Endothelial cell of umbilical vein (primary cell): ENCODE results near the gene RTCA. TPM values are rescaled to one million over a fixed set of nuclear protein-coding genes. Genes with fewer than 3 reads are reported as not detected.
"Not testable (repeated sequence)": the region's sequence is repeated elsewhere in the genome, so short reads cannot be mapped to it uniquely, and the experiment has no call there.

Source experiments
- BruUV-seq: library from RNA; stranded (reverse); fragments of 400-500 nt; replicated peaks from 2 replicates; lab custom pipeline; 2021; lab: Mats Ljungman, UMichigan
- CTCF ChIA-PET: fragments of 300-600, 350-600 bp; sonication (Branson Sonifier 250); formaldehyde crosslinking; loops from one replicate; lab custom pipeline; 2021; ENCODE audit warnings: antibody characterized with exemption, inconsistent platforms; lab: Charles Lee
- POLR2A ChIA-PET: fragments of 300-600, 350-600 bp; sonication (Branson Sonifier 250); formaldehyde crosslinking; loops from one replicate; lab custom pipeline; 2021; ENCODE audit warnings: antibody characterized with exemption, inconsistent platforms; lab: Charles Lee
- DNase-seq: peaks from one replicate; pipeline ENCODE4 v3.0.0-alpha.2; 2011; ENCODE audit warnings: low read depth, low spot score
- FAIRE-seq: peaks from 2 replicates; lab custom pipeline; 2011; peaks lifted over from hg19 to GRCh38; lab: Jason Lieb, UNC
- H2AFZ ChIP-seq: 2 replicates; pipeline ENCODE4 v1.6.0; 2012; ENCODE audit warnings: low read depth, low read length, control low read depth, inconsistent platforms
- H3K27ac ChIP-seq: 2 replicates; pipeline ENCODE4 v1.5.1; 2011; ENCODE audit warnings: low read depth, mild to moderate bottlenecking, control low read depth, low read length, moderate library complexity; ENCODE audit not compliant: insufficient read depth
- H3K27me3 ChIP-seq, 2 experiments: 2 replicates each; pipeline versions ENCODE4 v1.6.0 to v1.6.1; 2011; ENCODE audit warnings: low read length in 2 of 2, mixed read lengths in 1 of 2; ENCODE audit not compliant: control insufficient read depth in 2 of 2, insufficient read depth in 2 of 2
- H3K36me3 ChIP-seq, 2 experiments: 2 replicates in 1 of 2; 3 replicates in 1 of 2; pipeline ENCODE4 v1.5.1; 2011; ENCODE audit warnings: low read length in 2 of 2, mild to moderate bottlenecking in 1 of 2, moderate library complexity in 1 of 2; ENCODE audit not compliant: control insufficient read depth in 2 of 2, insufficient read depth in 2 of 2; ENCODE audit errors: extremely low read depth in 1 of 2
- H3K4me1 ChIP-seq: 3 replicates; pipeline ENCODE4 v1.5.1; 2011; ENCODE audit warnings: mild to moderate bottlenecking, low read length; ENCODE audit not compliant: control insufficient read depth, insufficient read depth; ENCODE audit errors: extremely low read depth
- H3K4me2 ChIP-seq: 2 replicates; pipeline ENCODE4 v1.6.1; 2011; ENCODE audit warnings: low read length, control low read depth, mixed read lengths; ENCODE audit not compliant: insufficient read depth
- H3K4me3 ChIP-seq, 3 experiments: fragments of 200-600 bp in 1 of 3; sonication (generic), shearing (Covaris generic) in 1 of 3; replicated peaks in 1 of 3; 2 replicates each; pipeline ENCODE4 v1.5.1; 2011 to 2016; ENCODE audit warnings: control low read depth in 3 of 3, low read length in 3 of 3, mild to moderate bottlenecking in 2 of 3, inconsistent platforms in 1 of 3, low read depth in 1 of 3, moderate library complexity in 1 of 3; ENCODE audit not compliant: insufficient read depth in 1 of 3
- H3K79me2 ChIP-seq: 2 replicates; pipeline ENCODE4 v1.6.0; 2012; ENCODE audit warnings: low read length, inconsistent platforms; ENCODE audit not compliant: control insufficient read depth, insufficient read depth
- H3K9ac ChIP-seq: replicated peaks from 2 replicates; pipeline ENCODE3; 2011; ENCODE audit warnings: low read length, control low read depth; ENCODE audit not compliant: insufficient read depth; ENCODE audit errors: extremely low read depth
- H3K9me1 ChIP-seq: replicated peaks from 3 replicates; pipeline ENCODE4 v1.6.0; 2011; ENCODE audit warnings: mild to moderate bottlenecking, low read length; ENCODE audit not compliant: control insufficient read depth, insufficient read depth; ENCODE audit errors: extremely low read depth
- H3K9me3 ChIP-seq: replicated peaks from 2 replicates; pipeline ENCODE4 v1.5.1; 2012; ENCODE audit warnings: low read length, inconsistent platforms; ENCODE audit not compliant: control insufficient read depth, insufficient read depth
- H4K20me1 ChIP-seq: replicated peaks from 2 replicates; pipeline ENCODE3; 2011; ENCODE audit warnings: mild to moderate bottlenecking, low read length; ENCODE audit not compliant: control insufficient read depth, insufficient read depth; ENCODE audit errors: extremely low read depth
- EZH2 ChIP-seq: IDR thresholded peaks from 2 replicates; pipeline ENCODE4 v1.6.1; 2012; ENCODE audit warnings: borderline replicate concordance, low read depth, mild to moderate bottlenecking, moderate library complexity, low read length, inconsistent platforms; ENCODE audit not compliant: severe bottlenecking
- FOS ChIP-seq: IDR thresholded peaks from 2 replicates; pipeline ENCODE4 v1.6.1; 2011; ENCODE audit warnings: mild to moderate bottlenecking, low read length, moderate library complexity, borderline replicate concordance; ENCODE audit not compliant: insufficient read depth
- GATA2 ChIP-seq: IDR thresholded peaks from 2 replicates; pipeline ENCODE4 v1.7.0; 2011; ENCODE audit warnings: low read depth, mild to moderate bottlenecking, moderate library complexity, mixed read lengths, low read length; ENCODE audit not compliant: insufficient read length, insufficient read depth
- MYC ChIP-seq: IDR thresholded peaks from one replicate; pipeline ENCODE4 v1.6.1; 2011; ENCODE audit warnings: mild to moderate bottlenecking, low read depth, low read length
- dilution Hi-C: fragments of 300-500 bp; cut with MboI; formaldehyde crosslinking; loops from one replicate; pipeline ENCODE4 v1.15.0; 2019; ENCODE audit warnings: low sequenced_read_pairs; ENCODE audit not compliant: extremely low pct_ligation_motif_present
- intact Hi-C: fragments of 100-400 bp; cut with micrococcal nuclease; formaldehyde crosslinking; loops from one replicate; pipeline ENCODE4 v1.10.0; 2022
- polyA plus RNA-seq, 4 experiments: library from polyadenylated mRNA; depleted of rRNA in 3 of 4; stranded (reverse) in 3 of 4; unstranded in 1 of 4; fragments of >200 nt; gene quantifications; 2 replicates each; pipeline versions ENCODE4 v1.2.1 to v1.2.3, GENCODE V29; 2011 to 2012; ENCODE audit warnings: missing spikeins in 1 of 4
- total RNA-seq: library from RNA; stranded (reverse); gene quantifications from 2 replicates; pipeline ENCODE4 v1.2.3, GENCODE V29; 2021

Gene RTCA
- total and polyA plus RNA-seq, 2 donors (not counting 3 experiments of a cell fraction or from before 2014, with no cell fraction given) = 20.3 to 46.6 TPM

- no peaks in the 10 kb centered on the region for H3K4me1 ChIP-seq
- no peak overlapping the region for H3K9ac ChIP-seq
- DNase-seq (no peak), FAIRE-seq (no peak)
- ChIA-PET POLR2A (no interaction called here), CTCF (interaction anchor here (1.3 to 2.4 kb wide), 2 partner anchors 10 to 12 kb away, joined by 3 to 5 read pairs; no protein-coding TSS in a partner anchor)
- H3K79me2 ChIP-seq = no peaks in the 10 kb centered on the region
- no peak overlapping the region for H2AFZ ChIP-seq
- no peak overlapping the region for H3K27ac ChIP-seq
- no peaks in the 10 kb centered on the region for H4K20me1 ChIP-seq
- H3K27me3 ChIP-seq = no peaks in the 10 kb centered on the region
- H3K9me3 ChIP-seq = no peaks in the 10 kb centered on the region
- TF ChIP-seq FOS (no peak), MYC (no peak), EZH2 (no peak), GATA2 (no peak)
- no peak overlapping the region for H3K4me2 ChIP-seq
- H3K9me1 ChIP-seq = no peaks in the 10 kb centered on the region
- H3K36me3 ChIP-seq = no peaks in the 10 kb centered on the region
- dilution Hi-C loops = no loop called here
- H3K4me3 ChIP-seq = no peak overlapping the region
- no TSS peak for BruUV-seq
- intact Hi-C loops = no loop called here
Observed at GRCh38 chr1:100325415-100326324, 59.7 kb downstream of the RTCA start.

GRCh38 chr1:100326325-100326670 is 60.3 kb downstream of the RTCA start:
- DNase-seq, H3K79me2 ChIP-seq, H3K4me3 ChIP-seq, FAIRE-seq, H3K36me3 ChIP-seq, H3K4me1 ChIP-seq, H3K27me3 ChIP-seq, H2AFZ ChIP-seq, BruUV-seq, POLR2A ChIA-PET, H3K27ac ChIP-seq, H4K20me1 ChIP-seq, H3K9me3 ChIP-seq, H3K9me1 ChIP-seq, dilution Hi-C loops, intact Hi-C loops, H3K4me2 ChIP-seq, H3K9ac ChIP-seq: not testable (repeated sequence)
- CTCF ChIA-PET = interaction anchor here (1.3 kb wide), 1 partner anchor 133 kb away, joined by 3 read pairs; no protein-coding TSS in a partner anchor
